ENCODE results near the gene NACC2. TPM values are rescaled to one million over a fixed set of nuclear protein-coding genes. Genes with fewer than 3 reads are reported as not detected.

The NACC2 gene
- total RNA-seq, 2 experiments from 2014 or later: 8.1 to 8.5 TPM

GRCh38 chr9:135963938-135964337 is 131.2 kb downstream of the NACC2 start:
- ChIA-PET POLR2A (no interaction called here), CTCF (interaction anchor here (1.8 kb wide), 1 partner anchor 159 kb away, joined by 7 read pairs; no protein-coding TSS in a partner anchor)
- H3K27me3 Mint-ChIP-seq: peaks cover 3% of the 10 kb centered on the region
- H3K36me3 Mint-ChIP-seq: no peaks in the 10 kb centered on the region
- no peak for DNase-seq
- H3K9me3 Mint-ChIP-seq: no peaks in the 10 kb centered on the region
- no peak overlapping the region for H3K27ac Mint-ChIP-seq
- intact Hi-C loops (cut with micrococcal nuclease): loop anchor here (10.0 kb wide), 2 partner anchors 281 to 359 kb away; partner anchors contain the start of gene QSOX2
- H3K4me3 Mint-ChIP-seq: no peak overlapping the region
- peaks cover 31% of the 10 kb centered on the region for H3K4me1 Mint-ChIP-seq (ENCODE audit: low read depth)

- ChIA-PET CTCF (interaction anchor here (1.8 kb wide), 1 partner anchor 159 kb away, joined by 7 read pairs; no protein-coding TSS in a partner anchor), POLR2A (no interaction called here)
- no peaks in the 10 kb centered on the region for H3K9me3 Mint-ChIP-seq
- intact Hi-C loops (cut with micrococcal nuclease): loop anchor here (10.0 kb wide), 2 partner anchors 281 to 359 kb away; partner anchors contain the start of gene QSOX2
- H3K27ac Mint-ChIP-seq: no peak overlapping the region
- DNase-seq: no peak
- no peak overlapping the region for H3K4me3 Mint-ChIP-seq
- H3K4me1 Mint-ChIP-seq (ENCODE audit: low read depth): peaks cover 37% of the 10 kb centered on the region
- no peaks in the 10 kb centered on the region for H3K36me3 Mint-ChIP-seq
- H3K27me3 Mint-ChIP-seq: peaks cover 3% of the 10 kb centered on the region
Observed at GRCh38 chr9:135963338-135963737, 131.8 kb downstream of the NACC2 start.

DNA sequence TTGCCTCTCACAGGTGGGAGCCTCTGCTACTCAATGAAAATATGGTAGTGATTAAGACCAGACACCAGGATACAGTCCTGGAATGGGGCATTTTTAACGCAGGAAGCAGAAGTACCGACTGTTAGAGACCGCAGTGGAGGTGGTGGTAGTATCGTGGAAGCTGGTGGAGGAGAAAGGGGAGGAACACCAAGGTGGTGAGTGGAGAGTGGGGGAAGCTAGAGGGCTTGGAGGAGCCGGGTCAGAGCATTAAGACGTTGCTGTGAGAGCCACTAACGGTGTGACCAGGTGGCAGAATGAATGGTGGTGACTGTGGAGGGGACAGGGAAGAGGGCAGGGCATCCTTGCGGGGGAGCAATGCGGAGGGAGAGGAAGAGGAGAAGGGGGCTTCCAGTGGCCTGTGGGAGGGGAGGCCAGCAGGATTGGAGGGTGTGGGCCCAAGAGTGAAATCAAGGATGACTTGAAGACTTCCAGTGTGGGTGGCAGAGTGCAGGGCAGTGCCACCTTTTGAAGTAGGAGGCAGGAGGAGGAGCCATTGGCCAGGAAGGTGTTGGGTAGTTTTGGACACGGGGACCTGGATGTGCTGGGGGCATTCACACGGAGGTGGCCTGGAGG is 132.3 kb downstream of the NACC2 start:
- no peak overlapping the region for H3K27ac Mint-ChIP-seq
- no peaks in the 10 kb centered on the region for H3K9me3 Mint-ChIP-seq
- intact Hi-C loops (cut with micrococcal nuclease): loop anchor here (10.0 kb wide), 2 partner anchors 282 to 358 kb away; partner anchors contain the start of gene QSOX2
- H3K4me3 Mint-ChIP-seq: no peak overlapping the region
- no peaks in the 10 kb centered on the region for H3K36me3 Mint-ChIP-seq
- CTCF ChIA-PET: interaction anchor here (1.8 kb wide), 1 partner anchor 160 kb away, joined by 7 read pairs; no protein-coding TSS in a partner anchor
- DNase-seq: no peak
- peaks cover 3% of the 10 kb centered on the region for H3K27me3 Mint-ChIP-seq
- peaks cover 39% of the 10 kb centered on the region for H3K4me1 Mint-ChIP-seq (ENCODE audit: low read depth)
- POLR2A ChIA-PET: no interaction called here

DNA sequence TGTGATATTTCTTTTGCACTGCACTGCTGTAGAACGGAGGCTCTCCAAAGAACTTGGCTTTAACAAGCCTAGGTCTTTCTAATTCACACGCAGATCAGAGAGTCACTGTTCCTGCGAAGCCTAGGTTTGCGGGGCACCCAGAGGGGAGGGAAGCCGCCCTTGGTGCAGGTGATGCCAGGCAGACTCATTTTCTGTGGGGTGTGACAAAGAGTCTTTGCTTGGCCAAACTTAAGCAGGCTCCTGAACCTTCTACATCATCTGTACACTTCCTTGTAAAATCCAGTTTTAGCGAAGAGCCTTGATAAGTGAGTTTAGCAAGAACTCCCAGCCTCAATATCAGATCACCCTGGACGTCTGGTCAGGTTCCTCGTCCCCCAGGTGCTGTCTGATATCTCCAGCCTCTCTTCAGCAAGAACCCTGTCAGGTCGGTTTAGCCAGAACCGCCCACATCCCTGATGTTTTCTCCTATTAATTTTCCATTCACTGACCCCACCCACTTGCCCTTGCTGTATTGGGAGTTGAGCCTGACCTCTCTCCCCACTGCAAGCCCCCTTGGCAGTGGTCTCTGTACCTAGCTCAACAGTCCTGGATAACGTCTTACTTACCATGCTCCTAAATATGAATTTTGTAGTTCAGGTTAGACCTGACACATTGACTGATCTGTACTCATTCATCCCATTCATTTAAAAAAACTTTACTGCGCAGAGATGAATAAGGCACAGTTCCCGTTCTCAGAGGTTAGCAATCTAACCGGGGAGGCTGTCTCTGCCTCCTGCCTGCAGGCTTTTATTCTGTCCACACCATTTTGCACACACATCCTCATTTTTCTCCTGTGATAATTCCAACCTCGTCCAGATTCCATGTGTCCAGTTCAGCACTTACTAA is 133.0 kb downstream of the NACC2 start:
- no peak overlapping the region for H3K27ac Mint-ChIP-seq
- H3K36me3 Mint-ChIP-seq: no peaks in the 10 kb centered on the region
- peaks cover 1% of the 10 kb centered on the region for H3K27me3 Mint-ChIP-seq
- peak overlapping the region; percentile 62 for H3K4me3 Mint-ChIP-seq
- ChIA-PET POLR2A (interaction anchor here (1.5 kb wide), 1 partner anchor 156 kb away, joined by 3 read pairs; no protein-coding TSS in a partner anchor), CTCF (interaction anchor here (0.6 to 2.5 kb wide), 4 partner anchors 17 to 462 kb away, joined by 3 to 10 read pairs (median 4); partner anchors contain the start of gene DNLZ)
- intact Hi-C loops (cut with micrococcal nuclease): loop anchor here (2.0 to 10.0 kb wide), 5 partner anchors 35 to 357 kb away; partner anchors contain the start of genes CAMSAP1, QSOX2 and TMEM250
- DNase-seq: no peak
- no peaks in the 10 kb centered on the region for H3K9me3 Mint-ChIP-seq
- H3K4me1 Mint-ChIP-seq (ENCODE audit: low read depth): peaks cover 35% of the 10 kb centered on the region

GRCh38 chr9:135961277-135961715 is 133.8 kb downstream of the NACC2 start, which contains the start of gene UBAC1:
UBAC1 (minus strand) TSS chr9:135961373; CDS start chr9:135961162, 211 bp downstream.
- Mint-ChIP-seq H3K9me3 (no peaks in the 10 kb centered on the region), H3K36me3 (no peaks in the 10 kb centered on the region), H3K27ac (peak within 1 kb of the TSS; percentile 66), H3K4me3 (peak within 1 kb of the TSS; percentile 87), H3K4me1 (ENCODE audit: low read depth) (peaks cover 35% of the 10 kb centered on the region), H3K27me3 (peaks cover 1% of the 10 kb centered on the region)
- DNase-seq: peak; percentile 96
- intact Hi-C loops (cut with micrococcal nuclease): loop anchor here (2.0 to 10.0 kb wide), 5 partner anchors 34 to 356 kb away; partner anchors contain the start of genes CAMSAP1, QSOX2 and TMEM250
- CTCF ChIA-PET: interaction anchor here (0.6 to 2.5 kb wide), 5 partner anchors 18 to 461 kb away, joined by 3 to 10 read pairs (median 3); partner anchors contain the start of gene DNLZ
- POLR2A ChIA-PET: interaction anchor here (1.0 to 1.5 kb wide), 2 partner anchors 52 to 157 kb away, joined by 3 to 4 read pairs; no protein-coding TSS in a partner anchor

DNA sequence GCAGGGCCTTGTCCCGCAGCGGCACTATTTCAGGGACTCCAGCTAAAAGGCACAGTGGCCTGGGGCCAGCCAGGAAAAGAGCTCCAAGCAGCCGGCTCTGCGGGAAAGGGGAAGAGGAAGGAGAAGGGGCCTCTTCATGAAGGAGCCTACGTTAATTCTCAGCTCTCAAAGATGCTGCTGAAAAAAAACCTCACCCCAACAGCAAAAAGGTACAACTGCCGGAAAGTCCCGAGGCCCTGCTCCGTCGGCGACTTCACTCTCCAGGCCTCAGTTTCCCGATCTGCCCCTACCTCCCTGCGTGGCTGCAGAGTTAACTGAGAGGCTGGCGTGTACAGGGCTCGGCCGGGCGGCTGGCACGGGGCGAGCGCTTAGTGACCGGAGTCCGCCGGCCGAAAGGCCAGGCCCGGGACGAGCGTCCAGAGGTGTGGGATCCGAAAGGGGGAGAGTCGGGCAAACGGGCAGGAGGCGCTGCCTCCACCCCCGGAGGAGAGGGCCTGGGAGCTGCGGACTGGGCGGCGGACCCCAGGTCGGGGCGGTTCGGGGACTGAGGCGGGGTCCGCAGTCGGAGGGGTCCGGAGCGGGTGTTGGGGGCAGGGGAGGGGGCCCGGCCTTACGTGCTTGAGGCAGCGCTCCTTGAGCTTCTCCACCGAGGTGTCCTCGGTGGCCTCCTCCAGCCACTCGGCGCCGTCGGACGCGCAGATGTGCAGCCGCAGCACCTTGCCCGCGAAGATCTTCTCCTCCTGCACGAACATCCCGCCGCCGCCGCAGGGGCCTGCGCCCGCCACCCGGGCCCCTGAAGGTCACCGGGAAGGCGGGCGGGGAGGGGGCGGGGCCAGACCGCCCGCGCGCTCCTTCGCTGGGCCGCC is 134.4 kb downstream of the NACC2 start:
- DNase-seq: peak; percentile 21
- POLR2A ChIA-PET: interaction anchor here (0.9 to 1.5 kb wide), 4 partner anchors 35 to 157 kb away, joined by 3 to 4 read pairs (median 3); no protein-coding TSS in a partner anchor

DNA sequence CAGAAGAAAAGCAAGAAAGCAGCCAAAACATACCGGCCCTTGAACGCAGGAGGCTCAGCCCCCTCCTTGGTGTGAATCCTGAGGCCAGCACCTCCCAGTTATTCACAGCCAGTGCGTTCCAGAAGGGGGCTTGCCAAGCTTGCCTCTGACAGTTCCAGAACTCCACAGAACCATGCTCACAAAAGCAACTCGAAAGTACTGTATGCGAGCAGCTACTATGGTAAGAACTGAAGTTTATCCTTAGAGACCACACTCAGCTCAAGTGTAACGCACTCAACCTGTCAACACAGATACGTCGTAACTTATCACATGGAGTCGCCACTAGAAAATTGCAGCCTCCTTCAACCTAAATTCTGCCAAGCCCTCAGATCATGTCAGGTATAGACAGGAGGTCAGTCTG is 135.3 kb downstream of the NACC2 start:
- Mint-ChIP-seq H3K36me3 (no peaks in the 10 kb centered on the region), H3K27ac (no peak overlapping the region), H3K9me3 (no peaks in the 10 kb centered on the region), H3K4me1 (ENCODE audit: low read depth) (peaks cover 35% of the 10 kb centered on the region), H3K27me3 (peaks cover 1% of the 10 kb centered on the region), H3K4me3 (peak overlapping the region; percentile 87)
- no peak for DNase-seq
- CTCF ChIA-PET: interaction anchor here (0.9 to 2.5 kb wide), 3 partner anchors 50 to 162 kb away, joined by 3 to 10 read pairs (median 4); no protein-coding TSS in a partner anchor
- POLR2A ChIA-PET: interaction anchor here (0.9 to 1.0 kb wide), 2 partner anchors 34 to 53 kb away, joined by 3 read pairs; no protein-coding TSS in a partner anchor
- intact Hi-C loops (cut with micrococcal nuclease): loop anchor here (2.0 to 10.0 kb wide), 5 partner anchors 33 to 355 kb away; partner anchors contain the start of genes CAMSAP1, QSOX2 and TMEM250

More for the DNA sequence above, 134.4 kb downstream of the NACC2 start:
- CTCF ChIA-PET: interaction anchor here (0.9 to 2.5 kb wide), 5 partner anchors 51 to 403 kb away, joined by 3 to 10 read pairs (median 4); partner anchors contain the start of gene DNLZ
- H3K4me1 Mint-ChIP-seq (ENCODE audit: low read depth): peaks cover 35% of the 10 kb centered on the region
- no peaks in the 10 kb centered on the region for H3K36me3 Mint-ChIP-seq
- intact Hi-C loops (cut with micrococcal nuclease): loop anchor here (2.0 to 10.0 kb wide), 5 partner anchors 34 to 356 kb away; partner anchors contain the start of genes CAMSAP1, QSOX2 and TMEM250
- H3K9me3 Mint-ChIP-seq: no peaks in the 10 kb centered on the region
- H3K27ac Mint-ChIP-seq: peak overlapping the region; percentile 66
- H3K4me3 Mint-ChIP-seq: peak overlapping the region; percentile 87
- H3K27me3 Mint-ChIP-seq: peaks cover 1% of the 10 kb centered on the region

DNA sequence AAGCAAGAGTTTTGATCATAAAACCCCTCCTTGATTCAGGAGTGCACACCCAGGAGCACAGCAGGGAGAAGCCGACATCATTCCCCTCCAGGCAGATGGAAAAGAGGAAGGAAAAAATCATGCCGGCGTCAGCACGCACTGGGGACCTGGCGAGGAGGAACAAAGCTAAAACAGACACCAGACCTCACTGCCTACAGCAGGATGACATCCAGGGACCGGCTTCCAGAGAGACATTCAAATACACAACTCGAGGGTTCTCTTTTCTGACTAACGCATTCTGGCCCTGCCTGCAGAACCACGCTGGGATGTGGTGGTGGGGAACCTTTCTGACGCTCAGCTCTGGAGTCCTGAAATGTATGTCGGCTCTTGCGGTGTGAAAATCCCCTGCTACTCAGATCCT is 136.6 kb downstream of the NACC2 start:
- peak; percentile 26 for DNase-seq
- Mint-ChIP-seq H3K27ac (no peak overlapping the region), H3K4me3 (no peak overlapping the region), H3K27me3 (peaks cover 1% of the 10 kb centered on the region), H3K4me1 (ENCODE audit: low read depth) (peaks cover 35% of the 10 kb centered on the region), H3K9me3 (no peaks in the 10 kb centered on the region), H3K36me3 (peaks cover 5% of the 10 kb centered on the region)
- POLR2A ChIA-PET: no interaction called here
- intact Hi-C loops (cut with micrococcal nuclease): no loop called here
- CTCF ChIA-PET: no interaction called here

GRCh38 chr9:135957431-135957830 is 137.7 kb downstream of the NACC2 start:
- no peaks in the 10 kb centered on the region for H3K27me3 Mint-ChIP-seq
- H3K36me3 Mint-ChIP-seq: peaks cover 11% of the 10 kb centered on the region
- no peaks in the 10 kb centered on the region for H3K9me3 Mint-ChIP-seq
- intact Hi-C loops (cut with micrococcal nuclease): no loop called here
- H3K27ac Mint-ChIP-seq: no peak overlapping the region
- DNase-seq: no peak
- POLR2A ChIA-PET: no interaction called here
- CTCF ChIA-PET: no interaction called here
- peaks cover 30% of the 10 kb centered on the region for H3K4me1 Mint-ChIP-seq (ENCODE audit: low read depth)
- H3K4me3 Mint-ChIP-seq: no peak overlapping the region

DNA sequence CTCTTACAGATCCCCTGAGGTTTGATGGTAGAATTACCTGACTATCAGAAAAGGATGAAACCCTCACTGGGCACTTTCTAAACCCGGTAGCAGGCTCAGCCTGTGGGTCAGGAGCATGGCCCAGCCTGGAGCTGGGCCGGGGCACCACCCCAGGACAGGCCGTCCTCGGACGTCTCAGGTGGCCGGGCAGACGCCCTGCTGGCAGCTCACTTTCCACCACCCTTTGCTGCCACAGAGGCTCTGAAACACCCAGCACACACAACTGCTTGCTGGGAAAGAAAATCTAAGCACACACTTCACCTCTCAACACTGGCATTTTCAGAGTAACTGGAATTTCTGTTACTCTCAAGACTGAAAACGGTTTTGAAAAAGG is 138.3 kb downstream of the NACC2 start:
- intact Hi-C loops (cut with micrococcal nuclease): no loop called here
- ChIA-PET POLR2A (no interaction called here), CTCF (no interaction called here)
- Mint-ChIP-seq H3K4me3 (no peak overlapping the region), H3K9me3 (no peaks in the 10 kb centered on the region), H3K4me1 (ENCODE audit: low read depth) (peaks cover 24% of the 10 kb centered on the region), H3K27me3 (no peaks in the 10 kb centered on the region), H3K36me3 (peaks cover 17% of the 10 kb centered on the region), H3K27ac (no peak overlapping the region)
- no peak for DNase-seq
